ENCODE measurements around the gene GPR158. TPM values are rescaled to one million over a fixed set of nuclear protein-coding genes. Genes with fewer than 3 reads are reported as not detected.

GPR158 gene
- total RNA-seq, 2 donors from 2014 or later: not detected

- no peaks in the 10 kb centered on the region for H3K9me3 Mint-ChIP-seq
- H3K36me3 Mint-ChIP-seq (ENCODE audit: low read depth): no peaks in the 10 kb centered on the region
- ATAC-seq (replicated peaks): no peak
- no peak overlapping the region for H3K27ac Mint-ChIP-seq
- H3K4me3 Mint-ChIP-seq: no peak overlapping the region
- H3K4me1 Mint-ChIP-seq: no peaks in the 10 kb centered on the region
- no peaks in the 10 kb centered on the region for H3K27me3 Mint-ChIP-seq
Measured at GRCh38 chr10:25231751-25232150, 57.0 kb downstream of the GPR158 start.

GRCh38 chr10:25232204-25232603, 57.4 kb downstream of the GPR158 start:
- ATAC-seq (replicated peaks): no peak
- H3K27me3 Mint-ChIP-seq: no peaks in the 10 kb centered on the region
- no peak overlapping the region for H3K4me3 Mint-ChIP-seq
- no peaks in the 10 kb centered on the region for H3K9me3 Mint-ChIP-seq
- no peaks in the 10 kb centered on the region for H3K4me1 Mint-ChIP-seq
- H3K27ac Mint-ChIP-seq: no peak overlapping the region
- H3K36me3 Mint-ChIP-seq (ENCODE audit: low read depth): no peaks in the 10 kb centered on the region

GRCh38 chr10:25245165-25245564, 70.4 kb downstream of the GPR158 start:
- H3K9me3 Mint-ChIP-seq: no peaks in the 10 kb centered on the region
- ATAC-seq (replicated peaks): no peak
- H3K4me3 Mint-ChIP-seq: no peak overlapping the region
- no peaks in the 10 kb centered on the region for H3K36me3 Mint-ChIP-seq (ENCODE audit: low read depth)
- no peak overlapping the region for H3K27ac Mint-ChIP-seq
- H3K4me1 Mint-ChIP-seq: no peaks in the 10 kb centered on the region
- H3K27me3 Mint-ChIP-seq: no peaks in the 10 kb centered on the region

- Mint-ChIP-seq H3K27me3 (no peaks in the 10 kb centered on the region), H3K9me3 (no peaks in the 10 kb centered on the region), H3K36me3 (ENCODE audit: low read depth) (no peaks in the 10 kb centered on the region), H3K4me3 (no peak overlapping the region), H3K4me1 (no peaks in the 10 kb centered on the region), H3K27ac (no peak overlapping the region)
- no peak for ATAC-seq (replicated peaks)
Measured at GRCh38 chr10:25257646-25258045, 82.8 kb downstream of the GPR158 start.

- Mint-ChIP-seq H3K4me1 (no peaks in the 10 kb centered on the region), H3K27ac (no peak overlapping the region), H3K27me3 (no peaks in the 10 kb centered on the region), H3K4me3 (no peak overlapping the region), H3K36me3 (ENCODE audit: low read depth) (no peaks in the 10 kb centered on the region), H3K9me3 (no peaks in the 10 kb centered on the region)
- no peak for ATAC-seq (replicated peaks)
Measured at GRCh38 chr10:25261110-25261509, 86.3 kb downstream of the GPR158 start.

- Mint-ChIP-seq H3K27ac (no peak overlapping the region), H3K9me3 (no peaks in the 10 kb centered on the region)
- ATAC-seq (replicated peaks): no peak
Measured at GRCh38 chr10:25261558-25261957, 86.8 kb downstream of the GPR158 start.

GRCh38 chr10:25263931-25264330, 89.1 kb downstream of the GPR158 start:
- Mint-ChIP-seq H3K27me3 (no peaks in the 10 kb centered on the region), H3K4me1 (no peaks in the 10 kb centered on the region)

More at GRCh38 chr10:25261558-25261957, 86.8 kb downstream of the GPR158 start:
- Mint-ChIP-seq H3K27me3 (no peaks in the 10 kb centered on the region), H3K36me3 (ENCODE audit: low read depth) (no peaks in the 10 kb centered on the region), H3K4me3 (no peak overlapping the region), H3K4me1 (no peaks in the 10 kb centered on the region)

GRCh38 chr10:25278180-25278579, 103.4 kb downstream of the GPR158 start:
- Mint-ChIP-seq H3K27ac (no peak overlapping the region), H3K27me3 (peaks cover 4% of the 10 kb centered on the region), H3K4me1 (no peaks in the 10 kb centered on the region), H3K36me3 (ENCODE audit: low read depth) (no peaks in the 10 kb centered on the region), H3K9me3 (peaks cover 16% of the 10 kb centered on the region), H3K4me3 (no peak overlapping the region)
- ATAC-seq (replicated peaks): no peak

More at GRCh38 chr10:25263931-25264330, 89.1 kb downstream of the GPR158 start:
- Mint-ChIP-seq H3K36me3 (ENCODE audit: low read depth) (no peaks in the 10 kb centered on the region), H3K27ac (no peak overlapping the region), H3K9me3 (peaks cover 3% of the 10 kb centered on the region), H3K4me3 (no peak overlapping the region)
- ATAC-seq (replicated peaks): no peak

GRCh38 chr10:25280076-25280475, 105.3 kb downstream of the GPR158 start:
- H3K9me3 Mint-ChIP-seq: peaks cover 16% of the 10 kb centered on the region
- H3K4me1 Mint-ChIP-seq: no peaks in the 10 kb centered on the region
- no peak overlapping the region for H3K4me3 Mint-ChIP-seq
- H3K27me3 Mint-ChIP-seq: peaks cover 4% of the 10 kb centered on the region
- ATAC-seq (replicated peaks): no peak
- H3K36me3 Mint-ChIP-seq (ENCODE audit: low read depth): no peaks in the 10 kb centered on the region
- H3K27ac Mint-ChIP-seq: no peak overlapping the region

GRCh38 chr10:25280573-25280972, 105.8 kb downstream of the GPR158 start:
- H3K27ac Mint-ChIP-seq: no peak overlapping the region
- peaks cover 19% of the 10 kb centered on the region for H3K9me3 Mint-ChIP-seq
- no peak for ATAC-seq (replicated peaks)
- no peak overlapping the region for H3K4me3 Mint-ChIP-seq
- H3K36me3 Mint-ChIP-seq (ENCODE audit: low read depth): no peaks in the 10 kb centered on the region
- H3K27me3 Mint-ChIP-seq: peaks cover 4% of the 10 kb centered on the region
- no peaks in the 10 kb centered on the region for H3K4me1 Mint-ChIP-seq

GRCh38 chr10:25285809-25286208, 111.0 kb downstream of the GPR158 start:
- Mint-ChIP-seq H3K36me3 (ENCODE audit: low read depth) (no peaks in the 10 kb centered on the region), H3K27me3 (no peaks in the 10 kb centered on the region), H3K4me1 (no peaks in the 10 kb centered on the region), H3K9me3 (peaks cover 11% of the 10 kb centered on the region), H3K4me3 (no peak overlapping the region), H3K27ac (no peak overlapping the region)
- no peak for ATAC-seq (replicated peaks)

GRCh38 chr10:25288181-25288580, 113.4 kb downstream of the GPR158 start:
- H3K9me3 Mint-ChIP-seq: peaks cover 11% of the 10 kb centered on the region
- ATAC-seq (replicated peaks): no peak
- H3K27ac Mint-ChIP-seq: no peak overlapping the region
- no peaks in the 10 kb centered on the region for H3K4me1 Mint-ChIP-seq
- no peaks in the 10 kb centered on the region for H3K36me3 Mint-ChIP-seq (ENCODE audit: low read depth)
- no peak overlapping the region for H3K4me3 Mint-ChIP-seq
- no peaks in the 10 kb centered on the region for H3K27me3 Mint-ChIP-seq

GRCh38 chr10:25294032-25294926, 119.5 kb downstream of the GPR158 start:
- Mint-ChIP-seq H3K36me3 (ENCODE audit: low read depth) (no peaks in the 10 kb centered on the region), H3K27me3 (no peaks in the 10 kb centered on the region), H3K4me3 (no peak overlapping the region), H3K27ac (no peak overlapping the region), H3K4me1 (no peaks in the 10 kb centered on the region), H3K9me3 (peaks cover 4% of the 10 kb centered on the region)
- ATAC-seq (replicated peaks): peak; percentile 31

- H3K9me3 Mint-ChIP-seq: peaks cover 4% of the 10 kb centered on the region
- no peak for ATAC-seq (replicated peaks)
- no peaks in the 10 kb centered on the region for H3K27me3 Mint-ChIP-seq
- H3K36me3 Mint-ChIP-seq (ENCODE audit: low read depth): no peaks in the 10 kb centered on the region
- H3K27ac Mint-ChIP-seq: no peak overlapping the region
- no peaks in the 10 kb centered on the region for H3K4me1 Mint-ChIP-seq
- H3K4me3 Mint-ChIP-seq: no peak overlapping the region
Measured at GRCh38 chr10:25296324-25296723, 121.5 kb downstream of the GPR158 start.

- Mint-ChIP-seq H3K4me3 (no peak overlapping the region), H3K9me3 (peaks cover 4% of the 10 kb centered on the region), H3K27me3 (no peaks in the 10 kb centered on the region), H3K27ac (no peak overlapping the region), H3K36me3 (ENCODE audit: low read depth) (no peaks in the 10 kb centered on the region), H3K4me1 (no peaks in the 10 kb centered on the region)
- no peak for ATAC-seq (replicated peaks)
Measured at GRCh38 chr10:25297466-25297865, 122.7 kb downstream of the GPR158 start.
